GM12864 (cell line): ENCODE results near the gene MOGAT3.

Source experiments
- DNase-seq: peaks from one replicate; pipeline ENCODE4 v3.0.0-alpha.2; 2011; ENCODE audit warnings: low read depth
- H3K4me3 ChIP-seq: 2 replicates; pipeline ENCODE4 v1.5.1; 2011; ENCODE audit warnings: mild to moderate bottlenecking, low read depth, low read length, control low read depth
- CTCF ChIP-seq: IDR thresholded peaks from 2 replicates; pipeline ENCODE4 v1.5.1; 2011; ENCODE audit warnings: low read depth, mild to moderate bottlenecking, moderate library complexity, low read length, control low read depth, inconsistent platforms; ENCODE audit errors: missing control alignments

The MOGAT3 gene

GRCh38 chr7:101218236-101219125 is 17.6 kb upstream of the MOGAT3 start:
- DNase-seq = no peak
- H3K4me3 ChIP-seq = peak overlapping the region; percentile 88
- no peak for TF ChIP-seq CTCF

- TF ChIP-seq CTCF = no peak
- peak within 1 kb of the TSS; percentile 88 for H3K4me3 ChIP-seq
- peak; percentile 95 for DNase-seq
These were observed 16.8 kb upstream of the MOGAT3 start, which contains the start of the genes PLOD3 and ZNHIT1 for GRCh38 chr7:101217388-101218235. Gene PLOD3, minus strand, starts transcription at chr7:101217581. Its CDS starts 307 bp downstream, at chr7:101217274. Gene ZNHIT1, plus strand, starts transcription at chr7:101218165. Its CDS starts 31 bp downstream, at chr7:101218196.

GRCh38 chr7:101216860-101217387 is 16.1 kb upstream of the MOGAT3 start:
- peak overlapping the region; percentile 88 for H3K4me3 ChIP-seq
- TF ChIP-seq CTCF = peak; percentile 11
- DNase-seq = no peak

- no peak for DNase-seq
- no peak for TF ChIP-seq CTCF
- H3K4me3 ChIP-seq = peak overlapping the region; percentile 88
These were observed 15.4 kb upstream of the MOGAT3 start for GRCh38 chr7:101216001-101216859.

GRCh38 chr7:101212014-101212413 is 11.2 kb upstream of the MOGAT3 start:
- TF ChIP-seq CTCF = no peak
- H3K4me3 ChIP-seq = no peak overlapping the region
- no peak for DNase-seq

GRCh38 chr7:101211501-101211900 is 10.7 kb upstream of the MOGAT3 start:
- TF ChIP-seq CTCF = no peak
- DNase-seq = no peak
- no peak overlapping the region for H3K4me3 ChIP-seq
